GM12891 (cell line): Measurements from ENCODE around the gene NCOA6.

ENCODE experiments used
- POLR2A ChIP-seq: IDR thresholded peaks from 2 replicates; pipeline ENCODE4 v1.6.1; 2011; ENCODE audit warnings: low read depth, low read length, control low read depth
- POLR2AphosphoS5 ChIP-seq: IDR thresholded peaks from 2 replicates; pipeline ENCODE4 v1.6.1; 2011; ENCODE audit warnings: low read depth, low read length, control low read depth
- POU2F2 ChIP-seq: IDR thresholded peaks from 2 replicates; pipeline ENCODE4 v1.6.1; 2011; ENCODE audit warnings: low read depth, mild to moderate bottlenecking, control low read depth, low read length, moderate library complexity
- SPI1 ChIP-seq: IDR thresholded peaks from 2 replicates; pipeline ENCODE4 v1.6.1; 2011; ENCODE audit warnings: low read depth, low read length, control low read depth
- TAF1 ChIP-seq: IDR thresholded peaks from 2 replicates; pipeline ENCODE4 v1.6.1; 2011; ENCODE audit warnings: low read depth, low read length, control low read depth

- TF ChIP-seq POLR2A = no peak
- no peak for TF ChIP-seq POLR2AphosphoS5
- TF ChIP-seq POU2F2 = no peak
- TF ChIP-seq TAF1 = no peak
- TF ChIP-seq SPI1 = no peak
Observed at GRCh38 chr20:34798328-34798727, 27.1 kb downstream of the NCOA6 start.
